ENCODE measurements around the gene PMS2. TPM values are rescaled to one million over a fixed set of nuclear protein-coding genes. Genes with fewer than 3 reads are reported as not detected.

PMS2 gene
- total and polyA plus RNA-seq, 9 of the 15 experiments (the other 6 are each of a cell fraction or from before 2014, with no cell fraction given), result 4.9 to 27.6 (median 16.5) TPM

DNA sequence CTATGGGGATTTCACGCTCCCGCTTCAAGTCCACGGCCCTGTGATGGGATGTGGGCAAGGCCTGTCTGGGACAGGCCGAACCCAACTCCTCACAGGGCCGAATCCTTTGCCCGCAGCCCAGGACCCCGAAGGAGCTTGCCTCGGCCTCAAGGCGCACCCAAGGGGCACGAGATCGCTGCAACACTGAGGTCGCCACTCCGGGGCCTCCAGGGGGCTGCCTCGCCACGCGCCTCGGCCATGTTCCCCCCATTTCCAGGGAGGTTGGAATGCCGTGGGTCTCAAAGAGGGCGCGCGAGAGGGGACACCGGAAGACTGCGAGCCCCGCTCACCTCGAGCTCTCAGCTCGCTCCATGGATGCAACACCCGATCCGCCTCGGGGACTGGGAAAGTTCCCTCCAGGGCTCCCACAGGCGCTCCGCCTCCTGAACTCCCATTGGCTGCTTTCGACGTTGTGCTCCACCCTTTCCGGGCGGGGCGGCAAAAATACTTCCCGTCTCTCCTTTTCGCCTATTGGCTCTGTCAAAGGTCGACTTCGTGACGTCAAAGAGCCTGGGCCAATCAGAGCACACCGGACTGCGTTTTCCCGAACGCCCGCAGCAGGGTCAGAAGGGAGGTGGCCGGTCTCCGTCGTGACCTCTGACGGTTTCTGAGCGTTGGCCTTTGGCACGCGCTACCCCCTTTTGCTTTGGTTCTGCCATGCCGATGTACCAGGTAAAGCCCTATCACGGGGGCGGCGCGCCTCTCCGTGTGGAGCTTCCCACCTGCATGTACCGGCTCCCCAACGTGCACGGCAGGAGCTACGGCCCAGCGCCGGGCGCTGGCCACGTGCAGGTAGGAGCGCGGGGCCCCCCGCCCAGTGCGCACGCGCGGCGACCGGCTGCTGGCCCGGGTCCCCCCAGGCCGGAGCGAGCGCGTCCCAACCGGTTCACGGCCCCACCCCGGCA is at the start of gene PMS2, which contains the start of gene AIMP2 (continued):
- TF ChIP-seq, protein P1, sequence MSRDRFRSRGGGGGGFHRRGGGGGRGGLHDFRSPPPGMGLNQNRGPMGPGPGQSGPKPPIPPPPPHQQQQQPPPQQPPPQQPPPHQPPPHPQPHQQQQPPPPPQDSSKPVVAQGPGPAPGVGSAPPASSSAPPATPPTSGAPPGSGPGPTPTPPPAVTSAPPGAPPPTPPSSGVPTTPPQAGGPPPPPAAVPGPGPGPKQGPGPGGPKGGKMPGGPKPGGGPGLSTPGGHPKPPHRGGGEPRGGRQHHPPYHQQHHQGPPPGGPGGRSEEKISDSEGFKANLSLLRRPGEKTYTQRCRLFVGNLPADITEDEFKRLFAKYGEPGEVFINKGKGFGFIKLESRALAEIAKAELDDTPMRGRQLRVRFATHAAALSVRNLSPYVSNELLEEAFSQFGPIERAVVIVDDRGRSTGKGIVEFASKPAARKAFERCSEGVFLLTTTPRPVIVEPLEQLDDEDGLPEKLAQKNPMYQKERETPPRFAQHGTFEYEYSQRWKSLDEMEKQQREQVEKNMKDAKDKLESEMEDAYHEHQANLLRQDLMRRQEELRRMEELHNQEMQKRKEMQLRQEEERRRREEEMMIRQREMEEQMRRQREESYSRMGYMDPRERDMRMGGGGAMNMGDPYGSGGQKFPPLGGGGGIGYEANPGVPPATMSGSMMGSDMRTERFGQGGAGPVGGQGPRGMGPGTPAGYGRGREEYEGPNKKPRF (IDR thresholded peaks at IDR 0.05; ENCODE audit: low read depth, low read length), result no peak
- TF ChIP-seq SAP30 (IDR thresholded peaks at IDR 0.05; ENCODE audit: borderline replicate concordance, insufficient read depth, low read depth, low read length, poor library complexity, severe bottlenecking), result peak; percentile 97
- TF ChIP-seq, protein P2, sequence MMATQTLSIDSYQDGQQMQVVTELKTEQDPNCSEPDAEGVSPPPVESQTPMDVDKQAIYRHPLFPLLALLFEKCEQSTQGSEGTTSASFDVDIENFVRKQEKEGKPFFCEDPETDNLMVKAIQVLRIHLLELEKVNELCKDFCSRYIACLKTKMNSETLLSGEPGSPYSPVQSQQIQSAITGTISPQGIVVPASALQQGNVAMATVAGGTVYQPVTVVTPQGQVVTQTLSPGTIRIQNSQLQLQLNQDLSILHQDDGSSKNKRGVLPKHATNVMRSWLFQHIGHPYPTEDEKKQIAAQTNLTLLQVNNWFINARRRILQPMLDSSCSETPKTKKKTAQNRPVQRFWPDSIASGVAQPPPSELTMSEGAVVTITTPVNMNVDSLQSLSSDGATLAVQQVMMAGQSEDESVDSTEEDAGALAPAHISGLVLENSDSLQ (IDR thresholded peaks at IDR 0.05), result peak; percentile 90
- peak; percentile 62 to 99; a peak in 3 of 4 replicates for TF ChIP-seq HDAC1 (IDR thresholded peaks at IDR 0.05)
- no peak for TF ChIP-seq PTTG1 (tag; IDR thresholded peaks at IDR 0.05; ENCODE audit: low read depth)
- TF ChIP-seq ZNF431 (CRISPR knock-in tag; IDR thresholded peaks at IDR 0.05), result peak; percentile 88
- peak; percentile 47 for TF ChIP-seq RAD51 (IDR thresholded peaks at IDR 0.05; ENCODE audit: borderline replicate concordance, low read depth)
- TF ChIP-seq, protein P3, sequence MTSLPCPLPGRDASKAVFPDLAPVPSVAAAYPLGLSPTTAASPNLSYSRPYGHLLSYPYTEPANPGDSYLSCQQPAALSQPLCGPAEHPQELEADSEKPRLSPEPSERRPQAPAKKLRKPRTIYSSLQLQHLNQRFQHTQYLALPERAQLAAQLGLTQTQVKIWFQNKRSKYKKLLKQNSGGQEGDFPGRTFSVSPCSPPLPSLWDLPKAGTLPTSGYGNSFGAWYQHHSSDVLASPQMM (CRISPR knock-in tag; IDR thresholded peaks at IDR 0.05), result no peak
- no peak for TF ChIP-seq FOXJ2 (tag; IDR thresholded peaks at IDR 0.05)
- no peak for TF ChIP-seq SAFB (IDR thresholded peaks at IDR 0.05; ENCODE audit: borderline replicate concordance, low read depth, low read length)
- TF ChIP-seq, protein P4, sequence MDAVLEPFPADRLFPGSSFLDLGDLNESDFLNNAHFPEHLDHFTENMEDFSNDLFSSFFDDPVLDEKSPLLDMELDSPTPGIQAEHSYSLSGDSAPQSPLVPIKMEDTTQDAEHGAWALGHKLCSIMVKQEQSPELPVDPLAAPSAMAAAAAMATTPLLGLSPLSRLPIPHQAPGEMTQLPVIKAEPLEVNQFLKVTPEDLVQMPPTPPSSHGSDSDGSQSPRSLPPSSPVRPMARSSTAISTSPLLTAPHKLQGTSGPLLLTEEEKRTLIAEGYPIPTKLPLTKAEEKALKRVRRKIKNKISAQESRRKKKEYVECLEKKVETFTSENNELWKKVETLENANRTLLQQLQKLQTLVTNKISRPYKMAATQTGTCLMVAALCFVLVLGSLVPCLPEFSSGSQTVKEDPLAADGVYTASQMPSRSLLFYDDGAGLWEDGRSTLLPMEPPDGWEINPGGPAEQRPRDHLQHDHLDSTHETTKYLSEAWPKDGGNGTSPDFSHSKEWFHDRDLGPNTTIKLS (IDR thresholded peaks at IDR 0.05; ENCODE audit: borderline replicate concordance, low read depth), result peak; percentile 94
- no peak for TF ChIP-seq NEUROD1 (IDR thresholded peaks at IDR 0.05; ENCODE audit: borderline replicate concordance, low read depth, low read length, partially characterized antibody)
- TF ChIP-seq, protein P5, sequence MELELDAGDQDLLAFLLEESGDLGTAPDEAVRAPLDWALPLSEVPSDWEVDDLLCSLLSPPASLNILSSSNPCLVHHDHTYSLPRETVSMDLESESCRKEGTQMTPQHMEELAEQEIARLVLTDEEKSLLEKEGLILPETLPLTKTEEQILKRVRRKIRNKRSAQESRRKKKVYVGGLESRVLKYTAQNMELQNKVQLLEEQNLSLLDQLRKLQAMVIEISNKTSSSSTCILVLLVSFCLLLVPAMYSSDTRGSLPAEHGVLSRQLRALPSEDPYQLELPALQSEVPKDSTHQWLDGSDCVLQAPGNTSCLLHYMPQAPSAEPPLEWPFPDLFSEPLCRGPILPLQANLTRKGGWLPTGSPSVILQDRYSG (tag; conservative IDR thresholded peaks at IDR 0.05; ENCODE audit: low read depth), result peak; percentile 84; the same call in 1 of the 2 replicates
- TF ChIP-seq ZNF224 (CRISPR knock-in tag; IDR thresholded peaks at IDR 0.05), result peak; percentile 58; the same call in 1 of the 2 replicates
- TF ChIP-seq FOXA3 (CRISPR knock-in tag; conservative IDR thresholded peaks at IDR 0.05 in 1 of 2, IDR thresholded peaks at IDR 0.05 in 1 of 2), result peak in 1 of 2 experiments; percentile 86; a peak in 2 of 4 replicates
- peak; percentile 97 for TF ChIP-seq ESRRA (IDR thresholded peaks at IDR 0.05; ENCODE audit: borderline replicate concordance, low read depth)
- TF ChIP-seq SMARCA4 (IDR thresholded peaks at IDR 0.05), result peak; percentile 9; the same call in 1 of the 2 replicates
- no peak for TF ChIP-seq ZNF785 (CRISPR knock-in tag; IDR thresholded peaks at IDR 0.05)
